GM12864 (cell line): ENCODE data around the gene CTNNAL1.
"Not testable (repeated sequence)": the region's sequence is repeated elsewhere in the genome, so short reads cannot be mapped to it uniquely, and the experiment has no call there.

Source experiments
- DNase-seq: peaks from one replicate; pipeline ENCODE4 v3.0.0-alpha.2; 2011; ENCODE audit warnings: low read depth
- H3K4me3 ChIP-seq: 2 replicates; pipeline ENCODE4 v1.5.1; 2011; ENCODE audit warnings: mild to moderate bottlenecking, low read depth, low read length, control low read depth
- TF ChIP-seq, protein P1 (sequence below): IDR thresholded peaks from 2 replicates; pipeline ENCODE4 v1.5.1; 2011; ENCODE audit warnings: low read depth, mild to moderate bottlenecking, moderate library complexity, low read length, control low read depth, inconsistent platforms; ENCODE audit errors: missing control alignments

Gene CTNNAL1

GRCh38 chr9:108972186-108972585 is 41.1 kb downstream of the CTNNAL1 start:
- H3K4me3 ChIP-seq: no peak overlapping the region
- TF ChIP-seq, protein P1, sequence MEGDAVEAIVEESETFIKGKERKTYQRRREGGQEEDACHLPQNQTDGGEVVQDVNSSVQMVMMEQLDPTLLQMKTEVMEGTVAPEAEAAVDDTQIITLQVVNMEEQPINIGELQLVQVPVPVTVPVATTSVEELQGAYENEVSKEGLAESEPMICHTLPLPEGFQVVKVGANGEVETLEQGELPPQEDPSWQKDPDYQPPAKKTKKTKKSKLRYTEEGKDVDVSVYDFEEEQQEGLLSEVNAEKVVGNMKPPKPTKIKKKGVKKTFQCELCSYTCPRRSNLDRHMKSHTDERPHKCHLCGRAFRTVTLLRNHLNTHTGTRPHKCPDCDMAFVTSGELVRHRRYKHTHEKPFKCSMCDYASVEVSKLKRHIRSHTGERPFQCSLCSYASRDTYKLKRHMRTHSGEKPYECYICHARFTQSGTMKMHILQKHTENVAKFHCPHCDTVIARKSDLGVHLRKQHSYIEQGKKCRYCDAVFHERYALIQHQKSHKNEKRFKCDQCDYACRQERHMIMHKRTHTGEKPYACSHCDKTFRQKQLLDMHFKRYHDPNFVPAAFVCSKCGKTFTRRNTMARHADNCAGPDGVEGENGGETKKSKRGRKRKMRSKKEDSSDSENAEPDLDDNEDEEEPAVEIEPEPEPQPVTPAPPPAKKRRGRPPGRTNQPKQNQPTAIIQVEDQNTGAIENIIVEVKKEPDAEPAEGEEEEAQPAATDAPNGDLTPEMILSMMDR: no peak
- DNase-seq: no peak

DNA sequence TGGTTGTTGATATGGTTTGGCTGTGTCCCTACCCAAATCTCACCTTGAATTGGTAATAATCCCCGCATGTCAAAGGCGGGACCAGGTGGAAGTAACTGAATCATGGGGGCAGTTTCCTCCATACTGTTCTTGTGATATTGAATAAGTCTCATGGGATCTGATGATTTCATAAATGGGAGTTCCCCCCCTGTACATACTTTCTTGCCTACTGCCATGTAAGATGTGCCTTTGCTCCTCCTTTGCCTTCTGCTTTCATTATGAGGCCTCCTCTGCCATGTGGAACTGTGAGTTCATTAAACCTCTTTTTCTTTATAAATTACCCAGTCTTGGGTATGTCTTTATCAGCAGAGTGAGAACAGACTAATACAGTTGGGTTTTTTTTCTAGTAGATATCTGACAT is 41.9 kb downstream of the CTNNAL1 start:
- not testable (repeated sequence) for H3K4me3 ChIP-seq, DNase-seq

DNA sequence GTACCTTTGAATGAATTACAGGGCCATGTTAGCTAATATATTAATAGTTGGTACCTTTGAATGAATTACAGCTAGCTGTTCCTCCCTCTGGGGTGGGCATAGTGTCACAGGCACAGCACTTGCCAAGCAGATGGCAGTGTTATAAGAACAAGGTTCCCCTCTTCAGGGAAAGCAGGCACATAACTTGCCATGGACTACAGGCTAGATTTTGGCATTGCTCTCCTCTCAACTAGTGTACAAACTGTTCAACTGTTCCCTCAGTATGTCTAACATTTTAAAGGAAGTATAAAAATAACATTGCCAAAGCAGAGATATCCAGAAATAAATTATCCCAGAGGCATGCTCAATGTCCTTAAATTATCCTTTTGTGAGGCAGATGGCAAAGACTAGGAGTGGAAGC is 45.4 kb downstream of the CTNNAL1 start:
- DNase-seq: no peak
- TF ChIP-seq, protein P1: no peak
- H3K4me3 ChIP-seq: no peak overlapping the region

- no peak overlapping the region for H3K4me3 ChIP-seq
- TF ChIP-seq, protein P1: no peak
- DNase-seq: no peak
These were observed 49.7 kb downstream of the CTNNAL1 start for GRCh38 chr9:108963459-108964143.

DNA sequence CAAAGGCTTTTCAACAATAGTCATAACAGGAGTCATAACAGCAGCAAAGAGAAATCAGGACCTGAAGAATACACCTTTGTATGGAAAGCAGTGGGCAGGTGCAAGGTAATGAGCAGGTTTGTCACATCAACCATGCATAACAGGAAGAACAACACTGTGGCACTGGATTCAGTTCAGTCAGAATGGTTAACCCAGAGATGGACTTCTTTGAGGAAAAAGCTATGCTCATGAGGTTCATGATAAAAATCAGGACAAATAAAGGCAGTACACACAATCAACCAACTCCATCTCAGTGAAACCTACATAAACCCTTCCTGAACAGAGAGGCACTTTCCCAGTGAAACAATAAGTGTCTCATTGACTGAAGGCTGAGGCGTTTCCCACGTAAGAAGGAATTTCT is 52.1 kb downstream of the CTNNAL1 start:
- DNase-seq: no peak
- TF ChIP-seq, protein P1: no peak
- no peak overlapping the region for H3K4me3 ChIP-seq

GRCh38 chr9:108960331-108960730 is 53.0 kb downstream of the CTNNAL1 start:
- DNase-seq: no peak
- no peak overlapping the region for H3K4me3 ChIP-seq
- TF ChIP-seq, protein P1: no peak

- DNase-seq: no peak
- TF ChIP-seq, protein P1: no peak
- H3K4me3 ChIP-seq: no peak overlapping the region
These were observed 56.7 kb downstream of the CTNNAL1 start for GRCh38 chr9:108956631-108957026.
